SK-N-SH (cell line): Measurements from ENCODE around the gene ZCCHC7.

Source experiments
- EP300 ChIP-seq, 2 experiments: IDR thresholded peaks; 2 replicates each; pipeline versions ENCODE4 v1.4.0 to v1.6.1; 2012; ENCODE audit warnings: borderline replicate concordance in 1 of 2, low read depth in 1 of 2, low read length in 1 of 2
- EZH2phosphoT487 ChIP-seq: fragments of 200-600 bp; sonication (generic); IDR thresholded peaks from 2 replicates; pipeline ENCODE4 v1.6.1; 2017; ENCODE audit warnings: low read depth, mixed run types, mild to moderate bottlenecking, antibody characterized with exemption, moderate library complexity, borderline replicate concordance
- GATA2 ChIP-seq: sonication (generic); formaldehyde crosslinking; IDR thresholded peaks from 2 replicates; pipeline ENCODE4 v1.5.0; 2020; ENCODE audit warnings: mild to moderate bottlenecking, missing genetic modification reagents
- YY1 ChIP-seq: IDR thresholded peaks from 2 replicates; pipeline ENCODE4 v1.4.0; 2012; ENCODE audit warnings: low read depth, mild to moderate bottlenecking
- TF ChIP-seq, protein P1 (sequence below): fragments of 200-600 bp; sonication (generic); IDR thresholded peaks from 2 replicates; pipeline ENCODE4 v1.6.1; 2017; ENCODE audit warnings: antibody characterized with exemption, mild to moderate bottlenecking, moderate library complexity

- no peak for TF ChIP-seq EZH2phosphoT487
- TF ChIP-seq YY1 = no peak
- TF ChIP-seq, protein P1, sequence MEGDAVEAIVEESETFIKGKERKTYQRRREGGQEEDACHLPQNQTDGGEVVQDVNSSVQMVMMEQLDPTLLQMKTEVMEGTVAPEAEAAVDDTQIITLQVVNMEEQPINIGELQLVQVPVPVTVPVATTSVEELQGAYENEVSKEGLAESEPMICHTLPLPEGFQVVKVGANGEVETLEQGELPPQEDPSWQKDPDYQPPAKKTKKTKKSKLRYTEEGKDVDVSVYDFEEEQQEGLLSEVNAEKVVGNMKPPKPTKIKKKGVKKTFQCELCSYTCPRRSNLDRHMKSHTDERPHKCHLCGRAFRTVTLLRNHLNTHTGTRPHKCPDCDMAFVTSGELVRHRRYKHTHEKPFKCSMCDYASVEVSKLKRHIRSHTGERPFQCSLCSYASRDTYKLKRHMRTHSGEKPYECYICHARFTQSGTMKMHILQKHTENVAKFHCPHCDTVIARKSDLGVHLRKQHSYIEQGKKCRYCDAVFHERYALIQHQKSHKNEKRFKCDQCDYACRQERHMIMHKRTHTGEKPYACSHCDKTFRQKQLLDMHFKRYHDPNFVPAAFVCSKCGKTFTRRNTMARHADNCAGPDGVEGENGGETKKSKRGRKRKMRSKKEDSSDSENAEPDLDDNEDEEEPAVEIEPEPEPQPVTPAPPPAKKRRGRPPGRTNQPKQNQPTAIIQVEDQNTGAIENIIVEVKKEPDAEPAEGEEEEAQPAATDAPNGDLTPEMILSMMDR = no peak
- TF ChIP-seq GATA2 (CRISPR knock-in tag) = no peak
- no peak for TF ChIP-seq EP300 (IDR thresholded peaks at IDR 0.05; ENCODE audit: borderline replicate concordance in 1 of 2, low read depth in 1 of 2, low read length in 1 of 2)
These were observed 121.7 kb downstream of the ZCCHC7 start for GRCh38 chr9:37242089-37242488.
